T follicular helper cell (primary cell): ENCODE data around the gene ARID3B.

Experiments used
- DNase-seq: peaks from one replicate; pipeline ENCODE4 v3.0.0-alpha.2; 2020; ENCODE audit warnings: low read depth

Gene ARID3B

DNA sequence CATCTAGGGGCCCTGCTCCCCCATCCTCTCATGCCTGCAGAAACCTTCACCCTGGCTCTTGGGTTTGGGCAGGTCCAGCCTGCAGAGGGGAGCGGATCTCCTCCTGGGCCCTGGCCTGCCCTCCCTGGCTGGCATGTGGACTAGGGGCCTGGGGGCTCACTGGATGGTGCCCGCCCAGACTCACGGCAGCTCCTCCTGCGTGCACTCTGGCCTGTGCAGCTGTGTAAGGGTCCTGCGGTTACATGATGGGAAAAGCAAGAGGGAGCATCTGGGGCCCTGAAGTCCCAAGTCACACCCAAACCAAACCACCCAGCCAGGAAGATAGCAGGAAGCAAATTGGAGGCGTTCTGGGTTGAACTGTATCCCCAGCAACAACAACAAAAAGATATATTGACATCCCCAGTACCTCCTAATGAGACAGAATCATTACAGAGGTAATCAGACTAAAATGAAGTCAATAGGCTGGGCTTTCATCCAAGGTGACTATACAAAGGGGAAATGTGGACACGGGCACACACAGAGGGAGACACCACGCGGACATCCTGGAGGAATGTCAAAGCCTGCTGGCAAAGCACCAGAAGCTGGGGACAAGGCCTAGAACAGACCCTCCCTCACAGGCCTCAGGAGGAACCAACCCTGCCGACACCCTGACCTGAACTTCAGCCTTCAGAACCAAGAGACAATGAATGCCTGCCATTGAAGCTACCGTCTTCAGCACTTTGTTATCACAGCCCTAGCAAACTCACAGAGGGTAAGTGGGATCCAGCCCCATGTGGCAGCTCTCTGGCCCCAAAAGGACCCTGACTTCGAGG, 64.2 kb downstream of the ARID3B start:
- DNase-seq: no peak

- DNase-seq: no peak
Measured at GRCh38 chr15:74605795-74606150, 64.8 kb downstream of the ARID3B start.

DNA sequence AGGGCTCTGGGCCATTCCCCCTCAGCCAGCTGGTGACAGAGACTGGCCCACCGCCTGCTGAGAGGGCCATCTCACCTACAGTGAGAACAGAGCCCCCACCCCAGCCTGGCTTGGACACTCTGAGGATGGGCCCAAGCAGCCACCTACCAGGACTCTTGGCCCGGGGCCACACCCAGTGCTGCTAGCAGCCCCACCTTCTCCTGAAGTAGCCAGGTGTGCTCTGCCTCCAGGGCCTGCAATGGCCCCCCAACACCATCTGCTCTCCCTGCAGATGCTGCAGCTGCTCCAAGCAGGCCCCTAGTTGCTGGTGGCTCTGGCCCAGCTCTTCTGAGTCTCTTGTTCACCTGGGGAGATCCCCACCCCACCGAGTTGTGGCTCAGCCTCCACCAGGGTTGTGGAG, 67.8 kb downstream of the ARID3B start:
- DNase-seq: no peak

DNA sequence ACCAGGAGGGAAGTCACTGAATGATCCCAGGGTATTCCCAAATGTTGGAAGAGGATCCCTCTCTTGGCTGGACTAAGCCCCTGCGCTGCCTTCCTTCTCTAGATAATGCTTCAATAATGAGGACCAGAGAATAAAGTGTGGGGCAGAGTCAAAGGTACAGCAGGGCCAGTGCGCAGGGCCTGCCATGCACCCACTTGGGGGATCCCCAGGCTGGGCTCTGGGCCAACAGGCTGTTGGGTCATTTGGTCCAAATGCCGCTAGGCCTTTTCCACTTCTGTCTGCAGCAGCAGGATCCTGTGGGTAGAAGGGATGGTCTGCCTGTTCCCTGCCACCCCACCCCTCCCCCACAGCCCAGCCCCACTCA, 68.9 kb downstream of the ARID3B start:
- no peak for DNase-seq

DNA sequence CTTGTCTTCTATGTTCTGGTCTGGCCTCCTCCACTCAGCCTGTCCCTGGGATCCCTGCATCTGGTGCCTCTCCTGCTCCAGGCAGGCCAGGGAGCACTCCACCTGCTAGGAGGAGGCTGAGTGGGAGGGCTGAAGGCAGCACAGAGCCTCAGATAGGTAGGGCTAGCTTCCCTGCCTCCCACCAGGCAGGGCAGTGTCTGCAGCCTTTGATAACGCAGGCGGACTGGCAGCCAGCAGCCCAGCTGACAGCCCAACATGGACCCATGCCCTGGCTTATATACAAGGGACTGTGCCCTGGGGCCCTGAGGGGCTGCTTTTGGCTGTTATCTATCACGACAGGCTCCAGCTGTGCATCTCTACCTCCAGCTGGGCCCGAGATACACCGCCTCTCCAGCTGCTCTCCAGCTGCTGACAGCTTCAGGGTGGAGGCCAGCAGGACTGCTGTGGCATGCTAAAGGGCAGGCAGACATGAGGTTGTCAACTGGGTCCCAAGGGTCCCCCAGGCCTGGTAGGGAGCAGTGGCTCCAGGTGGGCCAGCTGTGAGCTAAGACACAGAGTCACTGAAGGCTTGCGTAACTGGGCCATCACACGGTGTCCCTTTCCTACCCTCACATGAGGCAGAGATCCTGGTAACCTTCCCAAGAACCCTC, 69.4 kb downstream of the ARID3B start:
- no peak for DNase-seq

DNA sequence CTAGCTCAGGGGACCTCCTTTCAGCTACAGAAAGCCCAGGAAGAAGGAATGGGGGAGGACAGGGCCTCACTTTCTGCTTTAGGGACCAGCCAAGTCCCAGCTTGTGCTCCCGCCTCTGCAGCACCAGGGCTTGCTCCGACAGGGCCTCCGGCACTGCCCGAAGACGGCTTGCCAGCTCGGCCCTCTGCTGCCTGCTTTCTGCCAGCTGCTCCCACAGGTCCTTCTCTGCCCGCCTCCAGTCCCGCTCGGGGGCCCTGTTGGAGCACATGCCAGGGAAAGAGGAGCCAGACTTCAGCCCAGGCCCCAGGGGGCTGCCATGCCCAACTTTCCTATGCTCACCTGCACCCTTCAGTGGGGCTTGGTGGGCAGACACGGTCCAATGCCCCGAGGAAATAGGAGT, 70.3 kb downstream of the ARID3B start:
- no peak for DNase-seq

- DNase-seq: no peak
Measured at GRCh38 chr15:74611834-74612233, 70.8 kb downstream of the ARID3B start.

GRCh38 chr15:74612677-74613076, 71.7 kb downstream of the ARID3B start:
- no peak for DNase-seq

- DNase-seq: no peak
Measured at GRCh38 chr15:74613089-74613952, 72.3 kb downstream of the ARID3B start.

GRCh38 chr15:74613953-74614743, 73.1 kb downstream of the ARID3B start:
- no peak for DNase-seq

DNA sequence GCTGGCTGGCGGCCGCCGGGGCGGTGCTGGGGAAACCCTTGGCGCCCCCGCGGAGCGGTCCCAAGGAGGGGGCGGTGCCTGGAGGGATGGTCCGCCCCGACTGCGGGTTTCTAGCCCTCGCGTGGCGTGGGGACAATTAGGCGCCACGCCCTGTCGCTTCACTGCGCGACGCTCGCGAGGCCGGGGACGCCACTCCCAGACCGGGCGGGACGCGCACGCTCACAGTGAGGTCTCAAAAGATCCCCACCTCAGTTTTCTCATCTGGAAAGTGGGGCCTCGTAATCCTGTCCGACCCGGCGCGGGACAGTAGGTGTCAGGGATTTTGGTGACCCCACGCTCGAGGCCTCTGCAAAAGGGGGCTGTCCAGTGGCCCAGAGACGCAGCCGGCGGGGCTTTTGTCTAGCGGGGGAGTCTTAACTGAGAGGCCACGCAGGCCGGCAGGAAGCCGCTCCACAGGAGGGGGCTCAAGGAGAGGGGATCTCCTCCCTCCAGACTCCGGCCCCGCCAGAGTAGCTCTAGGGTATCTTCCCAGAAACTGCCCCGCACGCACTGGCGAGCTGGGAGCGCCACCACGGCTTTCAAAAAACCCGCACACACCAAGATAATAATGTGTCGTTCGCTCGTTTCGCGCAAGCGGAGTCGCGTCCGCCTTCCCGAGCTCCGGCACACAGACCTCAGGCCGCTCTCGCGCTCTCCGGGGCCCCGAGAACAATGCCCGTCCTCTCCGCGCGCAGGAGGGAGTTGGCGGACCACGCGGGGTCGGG, 73.9 kb downstream of the ARID3B start:
- DNase-seq: peak; percentile 88

- DNase-seq: peak; percentile 92
Measured at GRCh38 chr15:74615508-74616365, 74.7 kb downstream of the ARID3B start, which contains the start of gene CLK3. Gene CLK3 (plus strand): TSS chr15:74615836. CDS start chr15:74619197, 3,361 bp downstream.

GRCh38 chr15:74616366-74616939, 75.4 kb downstream of the ARID3B start:
- peak; percentile 73 for DNase-seq

- no peak for DNase-seq
Measured at GRCh38 chr15:74616996-74617395, 76.0 kb downstream of the ARID3B start.

DNA sequence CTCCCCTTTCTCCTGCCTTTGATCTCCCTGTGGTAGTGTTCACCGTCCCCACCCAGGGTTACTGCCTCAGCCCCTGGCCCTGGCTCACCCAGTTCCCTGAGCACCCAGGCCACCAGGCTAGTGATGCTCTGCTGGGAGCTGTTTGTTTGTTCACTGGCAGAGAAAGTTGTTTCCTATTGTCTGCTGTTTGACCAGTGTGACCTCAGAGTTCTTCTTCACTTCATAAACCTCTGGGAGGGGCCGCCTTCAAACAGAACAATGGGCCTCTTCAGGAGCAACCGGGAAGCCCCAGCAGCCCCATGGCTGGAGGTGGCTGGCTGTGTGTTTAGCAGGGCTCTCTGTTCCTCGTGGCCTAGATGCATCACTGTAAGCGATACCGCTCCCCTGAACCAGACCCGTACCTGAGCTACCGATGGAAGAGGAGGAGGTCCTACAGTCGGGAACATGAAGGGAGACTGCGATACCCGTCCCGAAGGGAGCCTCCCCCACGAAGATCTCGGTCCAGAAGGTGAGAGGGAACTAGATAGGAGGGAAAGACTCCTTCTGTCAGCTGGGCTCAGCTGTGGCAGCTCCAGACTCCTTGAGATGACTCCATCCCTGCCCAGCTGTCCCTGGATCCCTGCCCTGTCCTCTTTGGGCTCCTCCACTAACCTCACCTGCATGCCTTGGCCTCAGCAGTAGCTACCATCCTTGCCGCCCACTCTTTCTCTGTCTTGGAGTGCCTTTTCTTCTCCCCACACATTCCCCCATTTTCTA, 78.0 kb downstream of the ARID3B start:
- no peak for DNase-seq

DNA sequence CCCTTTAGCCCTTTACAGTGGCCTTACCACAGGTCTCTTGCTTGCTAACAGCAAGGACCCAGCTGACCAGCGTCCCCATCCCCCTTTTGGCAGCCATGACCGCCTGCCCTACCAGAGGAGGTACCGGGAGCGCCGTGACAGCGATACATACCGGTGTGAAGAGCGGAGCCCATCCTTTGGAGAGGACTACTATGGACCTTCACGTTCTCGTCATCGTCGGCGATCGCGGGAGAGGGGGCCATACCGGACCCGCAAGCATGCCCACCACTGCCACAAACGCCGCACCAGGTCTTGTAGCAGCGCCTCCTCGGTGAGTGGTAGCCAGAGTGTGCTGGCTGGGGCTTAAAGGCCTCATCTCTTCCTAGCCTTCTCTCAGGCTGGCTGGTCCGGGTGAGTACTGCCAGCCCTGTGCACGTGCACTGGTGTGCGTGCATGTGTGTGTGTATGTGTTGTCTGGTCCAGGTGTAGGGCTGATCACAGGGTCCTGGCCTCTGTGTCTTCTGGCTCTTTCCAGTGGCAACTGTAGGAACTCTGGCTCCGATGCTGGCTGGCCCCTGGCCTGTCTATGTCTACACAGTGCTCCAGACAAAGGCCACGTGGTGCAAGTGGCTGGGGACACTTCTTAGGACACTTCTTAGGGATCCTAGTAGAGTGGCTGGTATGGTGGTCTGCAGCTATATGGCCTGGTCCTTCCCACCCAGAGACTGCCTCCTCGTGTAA, 79.1 kb downstream of the ARID3B start:
- no peak for DNase-seq

DNA sequence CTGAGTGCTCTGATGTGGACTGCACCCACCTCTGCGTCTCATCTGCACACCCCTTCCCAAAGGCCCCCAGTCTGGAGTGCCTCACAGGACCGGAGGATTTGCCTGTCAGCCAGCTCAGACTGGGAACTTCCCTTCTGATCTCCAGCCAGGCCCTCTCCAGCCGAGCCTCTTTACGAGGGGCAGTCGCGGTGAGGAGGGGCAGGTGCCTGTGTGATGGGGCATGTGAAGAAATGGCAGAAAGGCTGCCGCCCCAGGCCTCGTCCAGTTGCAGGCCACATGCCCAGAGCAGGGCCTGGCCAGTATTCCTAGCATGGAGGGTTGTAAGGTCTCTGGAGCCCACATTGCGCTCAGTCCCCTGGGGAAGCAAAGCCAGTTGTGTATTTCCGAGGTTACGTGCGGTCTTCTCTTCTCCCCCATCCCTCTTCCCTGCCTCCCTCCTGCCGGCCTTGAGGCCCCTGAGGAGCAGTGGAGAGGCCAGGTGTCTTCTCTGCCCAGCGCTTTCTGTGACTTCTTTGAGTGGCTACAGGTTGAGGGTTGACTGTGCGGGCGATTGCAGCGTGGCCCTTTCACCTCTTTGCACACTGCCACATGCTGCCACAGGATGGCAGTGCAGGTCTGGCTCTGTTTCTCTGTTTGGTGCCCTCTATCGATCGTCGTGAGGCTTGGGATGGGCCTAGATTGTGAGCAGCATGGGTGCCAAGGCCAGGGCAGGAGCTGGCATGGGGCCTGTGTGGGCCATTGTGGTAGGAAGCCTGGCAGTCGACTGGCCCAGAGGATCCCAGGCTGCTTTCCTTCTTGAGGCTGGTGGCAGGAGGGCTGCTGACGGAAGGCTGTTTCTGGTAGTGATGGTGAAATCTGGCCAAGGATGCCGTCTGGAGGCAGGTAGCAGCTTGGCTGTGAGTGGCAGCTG, 79.9 kb downstream of the ARID3B start:
- DNase-seq: peak; percentile 68
